Ascending aorta (tissue), 2 donors: ENCODE results near the gene CEP78. TPM values are rescaled to one million over a fixed set of nuclear protein-coding genes. Genes with fewer than 3 reads are reported as not detected.

ENCODE experiments used
- DNase-seq, 2 donors: peaks; one replicate each; pipeline ENCODE4 v3.0.0-alpha.2; 2019; ENCODE audit warnings: low spot score in 2 of 2
- H3K27ac ChIP-seq, 2 donors: fragments of 200-600 bp; sonication (generic); one replicate each; pipeline ENCODE4 v1.5.1; 2016 to 2017; ENCODE audit warnings: mild to moderate bottlenecking in 1 of 2
- H3K27me3 ChIP-seq: fragments of 200-600 bp; sonication (generic); one replicate; pipeline ENCODE4 v1.5.1; 2017
- H3K36me3 ChIP-seq, 2 donors: fragments of 200-600 bp; sonication (generic); one replicate each; pipeline ENCODE4 v1.5.1; 2016
- H3K4me1 ChIP-seq, 2 donors: fragments of 200-600 bp; sonication (generic); one replicate each; pipeline ENCODE4 v1.5.1; 2016 to 2017; ENCODE audit warnings: mild to moderate bottlenecking in 1 of 2
- H3K4me3 ChIP-seq, 2 donors: fragments of 200-600 bp; sonication (generic); one replicate each; pipeline ENCODE4 v1.5.1; 2016 to 2017; ENCODE audit warnings: mild to moderate bottlenecking in 1 of 2
- H3K9me3 ChIP-seq, 2 donors: fragments of 200-600 bp; sonication (generic); one replicate each; pipeline ENCODE4 v1.5.1; 2016
- intact Hi-C: fragments of 100-400 bp; cut with DNase I; formaldehyde crosslinking; loops from one replicate; pipeline ENCODE4 v1.15.1; 2023
- total RNA-seq: library from RNA; depleted of rRNA; stranded (reverse); fragments of >200 nt; gene quantifications from one replicate; pipeline ENCODE4 v1.1.0, GENCODE V29; 2016
- TF ChIP-seq, protein P1 (sequence below), 3 experiments: fragments of 200-600 bp in 2 of 3; fragments of 450-650 bp in 1 of 3; sonication (generic) in 2 of 3; IDR thresholded peaks; one replicate each; pipeline ENCODE4 v1.5.1; 2016 to 2019; ENCODE audit warnings: antibody characterized with exemption in 3 of 3, mild to moderate bottlenecking in 1 of 3, moderate library complexity in 1 of 3

Gene CEP78
- total RNA-seq, 1 donor from 2014 or later, result 19.8 TPM

DNA sequence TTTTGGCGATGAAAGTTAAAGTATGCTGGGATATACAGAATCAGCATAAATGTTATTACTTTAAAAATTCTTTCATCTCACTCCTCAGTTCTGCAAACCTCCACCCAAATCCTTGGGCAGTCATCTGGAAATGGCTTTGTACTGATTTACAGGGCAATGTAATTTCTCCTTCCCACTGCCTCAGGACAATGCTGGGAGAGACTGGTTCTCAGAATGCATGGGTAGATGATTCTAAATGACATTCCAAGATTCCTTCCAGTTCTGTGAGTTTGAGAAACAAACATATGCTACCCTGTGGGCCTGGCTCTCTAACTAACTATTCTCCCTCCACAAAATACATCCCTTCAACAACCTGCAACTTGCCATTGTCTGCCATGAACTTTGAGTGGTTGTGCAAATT lies 53.6 kb downstream of the CEP78 start:
- TF ChIP-seq, protein P1, sequence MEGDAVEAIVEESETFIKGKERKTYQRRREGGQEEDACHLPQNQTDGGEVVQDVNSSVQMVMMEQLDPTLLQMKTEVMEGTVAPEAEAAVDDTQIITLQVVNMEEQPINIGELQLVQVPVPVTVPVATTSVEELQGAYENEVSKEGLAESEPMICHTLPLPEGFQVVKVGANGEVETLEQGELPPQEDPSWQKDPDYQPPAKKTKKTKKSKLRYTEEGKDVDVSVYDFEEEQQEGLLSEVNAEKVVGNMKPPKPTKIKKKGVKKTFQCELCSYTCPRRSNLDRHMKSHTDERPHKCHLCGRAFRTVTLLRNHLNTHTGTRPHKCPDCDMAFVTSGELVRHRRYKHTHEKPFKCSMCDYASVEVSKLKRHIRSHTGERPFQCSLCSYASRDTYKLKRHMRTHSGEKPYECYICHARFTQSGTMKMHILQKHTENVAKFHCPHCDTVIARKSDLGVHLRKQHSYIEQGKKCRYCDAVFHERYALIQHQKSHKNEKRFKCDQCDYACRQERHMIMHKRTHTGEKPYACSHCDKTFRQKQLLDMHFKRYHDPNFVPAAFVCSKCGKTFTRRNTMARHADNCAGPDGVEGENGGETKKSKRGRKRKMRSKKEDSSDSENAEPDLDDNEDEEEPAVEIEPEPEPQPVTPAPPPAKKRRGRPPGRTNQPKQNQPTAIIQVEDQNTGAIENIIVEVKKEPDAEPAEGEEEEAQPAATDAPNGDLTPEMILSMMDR (IDR thresholded peaks at IDR 0.05), result no peak
- H3K27ac ChIP-seq, result no peak overlapping the region
- H3K4me1 ChIP-seq, result no peaks in the 10 kb centered on the region
- no peak for DNase-seq
- H3K36me3 ChIP-seq, result no peaks in the 10 kb centered on the region
- intact Hi-C loops, result no loop called here
- H3K9me3 ChIP-seq, result no peaks in the 10 kb centered on the region
- no peaks in the 10 kb centered on the region for H3K27me3 ChIP-seq
- H3K4me3 ChIP-seq, result no peak overlapping the region

DNA sequence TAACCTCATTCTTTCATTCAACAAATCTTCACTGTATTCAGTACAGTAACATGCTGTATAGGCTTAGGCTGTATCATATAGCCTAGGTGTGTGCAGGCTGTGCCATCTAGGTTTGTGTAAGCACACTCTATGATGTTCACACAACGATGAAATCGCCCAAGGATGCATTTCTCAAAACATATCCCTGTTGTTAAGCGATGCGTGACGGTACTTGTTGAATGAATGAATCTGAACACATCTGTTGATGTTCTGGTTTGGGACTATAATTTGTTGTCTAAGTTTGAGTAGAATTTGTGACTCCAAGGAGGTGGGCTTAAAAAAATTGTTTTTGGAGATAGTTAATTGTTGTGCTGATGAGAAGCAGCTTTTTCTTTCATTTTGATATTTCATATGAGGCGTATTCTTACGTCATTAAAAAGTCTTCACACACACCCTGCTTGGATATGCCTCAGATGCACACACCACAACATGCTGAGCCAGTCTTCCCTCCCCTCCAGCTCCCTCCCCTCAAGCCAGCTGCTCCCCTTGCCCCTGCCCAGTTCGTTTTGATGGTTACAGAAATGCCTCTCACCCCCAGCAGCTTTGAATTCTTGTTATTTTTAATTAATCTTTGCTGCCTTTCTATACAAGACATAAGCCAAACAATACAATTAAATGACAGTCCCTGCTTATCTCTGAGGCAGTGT lies 55.5 kb downstream of the CEP78 start:
- Histone ChIP-seq H3K36me3 (no peaks in the 10 kb centered on the region), H3K4me3 (no peak overlapping the region), H3K4me1 (no peaks in the 10 kb centered on the region), H3K27ac (no peak overlapping the region), H3K9me3 (no peaks in the 10 kb centered on the region), H3K27me3 (no peaks in the 10 kb centered on the region)
- intact Hi-C loops, result no loop called here
- TF ChIP-seq, protein P1 (IDR thresholded peaks at IDR 0.05), result no peak
- DNase-seq, result no peak

- TF ChIP-seq, protein P1 (IDR thresholded peaks at IDR 0.05), result no peak
- Histone ChIP-seq H3K27me3 (no peaks in the 10 kb centered on the region), H3K9me3 (no peaks in the 10 kb centered on the region), H3K4me3 (no peak overlapping the region), H3K27ac (no peak overlapping the region), H3K4me1 (no peaks in the 10 kb centered on the region), H3K36me3 (no peaks in the 10 kb centered on the region)
- DNase-seq, result no peak
- intact Hi-C loops, result no loop called here
Measured at GRCh38 chr9:78292026-78292425, 56.2 kb downstream of the CEP78 start.

GRCh38 chr9:78292716-78293497 lies 57.0 kb downstream of the CEP78 start:
- intact Hi-C loops, result no loop called here

GRCh38 chr9:78294290-78295176 lies 58.7 kb downstream of the CEP78 start:
- no peak for DNase-seq
- H3K36me3 ChIP-seq, result no peaks in the 10 kb centered on the region

More at GRCh38 chr9:78292716-78293497, 57.0 kb downstream of the CEP78 start:
- TF ChIP-seq, protein P1 (IDR thresholded peaks at IDR 0.05), result no peak
- Histone ChIP-seq H3K27me3 (no peaks in the 10 kb centered on the region), H3K9me3 (no peaks in the 10 kb centered on the region), H3K36me3 (no peaks in the 10 kb centered on the region), H3K4me1 (peaks cover 3 to 5% of the 10 kb centered on the region in 2 donors), H3K27ac (no peak overlapping the region), H3K4me3 (no peak overlapping the region)
- no peak for DNase-seq

More at GRCh38 chr9:78294290-78295176, 58.7 kb downstream of the CEP78 start:
- intact Hi-C loops, result no loop called here
- no peak overlapping the region for H3K4me3 ChIP-seq
- H3K9me3 ChIP-seq, result no peaks in the 10 kb centered on the region
- no peak overlapping the region for H3K27ac ChIP-seq
- H3K27me3 ChIP-seq, result no peaks in the 10 kb centered on the region
- peaks cover 4 to 9% of the 10 kb centered on the region in 2 donors for H3K4me1 ChIP-seq
- TF ChIP-seq, protein P1 (IDR thresholded peaks at IDR 0.05), result no peak
